ENCODE results near the gene UBAC2. TPM values are rescaled to one million over a fixed set of nuclear protein-coding genes. Genes with fewer than 3 reads are reported as not detected.

UBAC2 gene
- total RNA-seq, 1 donor: 36.9 TPM

DNA sequence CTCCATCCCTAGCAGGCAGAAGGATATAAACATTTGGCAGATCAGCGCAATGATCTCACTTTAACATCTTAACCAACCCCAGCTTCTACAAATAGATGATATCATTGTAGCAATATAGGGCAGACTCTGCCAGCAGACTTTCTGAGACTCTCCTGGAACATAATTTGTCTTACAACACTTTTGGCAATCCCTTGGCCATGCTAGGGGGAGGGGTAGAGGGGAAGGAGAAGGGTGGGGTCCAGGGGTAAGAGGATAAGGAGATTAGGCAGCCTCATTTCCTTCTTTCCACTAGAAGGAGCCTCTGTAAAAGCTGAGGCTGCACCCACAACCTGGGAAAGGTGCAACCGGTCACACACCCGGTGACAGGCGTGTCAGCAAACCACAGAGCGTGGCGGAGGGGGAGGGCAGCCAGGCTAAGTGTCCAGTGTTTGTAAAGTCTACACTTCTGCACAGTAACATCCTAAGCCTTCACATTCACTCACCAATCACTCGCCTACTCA lies 8.7 kb upstream of the UBAC2 start:
- H3K4me2 ChIP-seq (ENCODE audit: insufficient read depth, low read length): peak overlapping the region; percentile 36
- no peaks in the 10 kb centered on the region for H4K20me1 ChIP-seq (ENCODE audit: insufficient read depth, low read length)
- H3K9me3 ChIP-seq (ENCODE audit: low read depth, low read length): no peaks in the 10 kb centered on the region
- H3K4me1 ChIP-seq (ENCODE audit: insufficient read depth, low read length): no peaks in the 10 kb centered on the region
- H3K36me3 ChIP-seq (ENCODE audit: insufficient read depth, low read length): no peaks in the 10 kb centered on the region
- H3K27ac ChIP-seq (ENCODE audit: low read depth, low read length): no peak overlapping the region
- peak; percentile 91 for DNase-seq (ENCODE audit: insufficient read length, low spot score, missing footprints)
- H2AFZ ChIP-seq (ENCODE audit: low read length): no peak overlapping the region
- peaks cover 4% of the 10 kb centered on the region for H3K27me3 ChIP-seq (ENCODE audit: insufficient read depth, low read length)
- no peak overlapping the region for H3K4me3 ChIP-seq (ENCODE audit: insufficient read depth, low read length)
- TF ChIP-seq, protein P1, sequence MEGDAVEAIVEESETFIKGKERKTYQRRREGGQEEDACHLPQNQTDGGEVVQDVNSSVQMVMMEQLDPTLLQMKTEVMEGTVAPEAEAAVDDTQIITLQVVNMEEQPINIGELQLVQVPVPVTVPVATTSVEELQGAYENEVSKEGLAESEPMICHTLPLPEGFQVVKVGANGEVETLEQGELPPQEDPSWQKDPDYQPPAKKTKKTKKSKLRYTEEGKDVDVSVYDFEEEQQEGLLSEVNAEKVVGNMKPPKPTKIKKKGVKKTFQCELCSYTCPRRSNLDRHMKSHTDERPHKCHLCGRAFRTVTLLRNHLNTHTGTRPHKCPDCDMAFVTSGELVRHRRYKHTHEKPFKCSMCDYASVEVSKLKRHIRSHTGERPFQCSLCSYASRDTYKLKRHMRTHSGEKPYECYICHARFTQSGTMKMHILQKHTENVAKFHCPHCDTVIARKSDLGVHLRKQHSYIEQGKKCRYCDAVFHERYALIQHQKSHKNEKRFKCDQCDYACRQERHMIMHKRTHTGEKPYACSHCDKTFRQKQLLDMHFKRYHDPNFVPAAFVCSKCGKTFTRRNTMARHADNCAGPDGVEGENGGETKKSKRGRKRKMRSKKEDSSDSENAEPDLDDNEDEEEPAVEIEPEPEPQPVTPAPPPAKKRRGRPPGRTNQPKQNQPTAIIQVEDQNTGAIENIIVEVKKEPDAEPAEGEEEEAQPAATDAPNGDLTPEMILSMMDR (IDR thresholded peaks at IDR 0.05; ENCODE audit: extremely low read depth, low read depth, low read length): no peak
- no peaks in the 10 kb centered on the region for H3K79me2 ChIP-seq (ENCODE audit: insufficient read depth, low read length)

- Histone ChIP-seq H3K79me2 (ENCODE audit: insufficient read depth, low read length) (no peaks in the 10 kb centered on the region), H2AFZ (ENCODE audit: low read length) (no peak overlapping the region), H3K27me3 (ENCODE audit: insufficient read depth, low read length) (peaks cover 4% of the 10 kb centered on the region), H3K9me3 (ENCODE audit: low read depth, low read length) (no peaks in the 10 kb centered on the region), H3K4me1 (ENCODE audit: insufficient read depth, low read length) (no peaks in the 10 kb centered on the region), H4K20me1 (ENCODE audit: insufficient read depth, low read length) (no peaks in the 10 kb centered on the region), H3K4me3 (ENCODE audit: insufficient read depth, low read length) (no peak overlapping the region), H3K27ac (ENCODE audit: low read depth, low read length) (no peak overlapping the region), H3K36me3 (ENCODE audit: insufficient read depth, low read length) (no peaks in the 10 kb centered on the region), H3K4me2 (ENCODE audit: insufficient read depth, low read length) (no peak overlapping the region)
- TF ChIP-seq, protein P1 (IDR thresholded peaks at IDR 0.05; ENCODE audit: extremely low read depth, low read depth, low read length): no peak
- no peak for DNase-seq (ENCODE audit: insufficient read length, low spot score, missing footprints)
Observed at GRCh38 chr13:99192480-99192879, 8.2 kb upstream of the UBAC2 start.

DNA sequence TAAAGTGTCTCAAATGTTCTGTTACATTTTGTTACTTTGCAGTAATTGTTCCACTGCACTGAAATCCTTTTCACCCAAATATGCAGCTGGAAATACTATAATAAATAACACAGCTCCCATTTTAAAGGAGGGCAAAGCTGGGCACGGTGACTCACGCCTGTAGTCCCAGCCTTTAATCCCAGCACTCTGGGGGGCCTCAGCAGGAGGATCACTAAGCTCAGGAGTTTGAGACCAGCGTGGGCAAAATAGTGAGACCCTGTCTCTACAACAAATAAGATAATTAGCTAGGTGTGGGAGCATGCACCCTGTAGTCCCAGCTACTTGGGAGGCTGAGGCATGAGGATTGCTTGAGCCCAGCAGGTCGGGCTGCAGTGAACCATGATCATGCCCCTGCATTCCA lies 7.5 kb upstream of the UBAC2 start:
- Histone ChIP-seq H3K9me3 (ENCODE audit: low read depth, low read length) (no peaks in the 10 kb centered on the region), H2AFZ (ENCODE audit: low read length) (no peak overlapping the region), H3K27ac (ENCODE audit: low read depth, low read length) (no peak overlapping the region), H3K36me3 (ENCODE audit: insufficient read depth, low read length) (no peaks in the 10 kb centered on the region), H3K27me3 (ENCODE audit: insufficient read depth, low read length) (peaks cover 4% of the 10 kb centered on the region), H3K4me2 (ENCODE audit: insufficient read depth, low read length) (no peak overlapping the region), H3K4me1 (ENCODE audit: insufficient read depth, low read length) (no peaks in the 10 kb centered on the region), H3K79me2 (ENCODE audit: insufficient read depth, low read length) (no peaks in the 10 kb centered on the region), H4K20me1 (ENCODE audit: insufficient read depth, low read length) (no peaks in the 10 kb centered on the region), H3K4me3 (ENCODE audit: insufficient read depth, low read length) (no peak overlapping the region)
- DNase-seq (ENCODE audit: insufficient read length, low spot score, missing footprints): no peak
- TF ChIP-seq, protein P1 (IDR thresholded peaks at IDR 0.05; ENCODE audit: extremely low read depth, low read depth, low read length): no peak

DNA sequence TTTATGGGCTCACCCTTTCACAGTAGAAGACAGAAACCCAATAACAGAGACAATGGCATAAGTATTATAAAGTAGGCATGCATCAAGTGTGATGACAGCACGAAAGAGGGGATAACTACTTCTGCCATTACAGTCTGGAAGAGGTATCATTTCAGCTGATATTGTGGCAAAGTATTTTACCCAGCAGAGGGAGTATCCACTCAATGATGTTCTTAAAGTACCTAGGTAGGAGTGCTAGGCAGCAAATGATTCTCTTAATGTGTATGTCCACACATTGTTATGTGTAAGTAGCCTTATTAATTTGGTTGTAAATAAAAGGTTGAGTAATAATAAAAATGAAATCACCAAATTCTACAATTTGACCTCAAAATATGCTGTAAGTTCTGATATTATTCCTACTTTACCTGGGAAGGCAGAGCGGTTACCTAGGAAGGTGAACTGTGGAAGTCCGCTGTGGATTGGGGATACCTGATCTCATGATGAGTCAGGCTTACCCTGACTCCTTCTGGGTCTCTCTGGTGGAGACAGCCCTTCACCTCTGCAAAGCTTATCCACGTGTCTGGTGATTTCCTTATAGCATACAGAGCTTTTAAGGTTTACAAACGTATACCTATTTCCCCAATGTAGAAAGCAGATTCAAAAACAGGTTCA lies 4.1 kb upstream of the UBAC2 start:
- H3K27me3 ChIP-seq (ENCODE audit: insufficient read depth, low read length): no peaks in the 10 kb centered on the region
- H3K79me2 ChIP-seq (ENCODE audit: insufficient read depth, low read length): peaks cover 9% of the 10 kb centered on the region
- no peak overlapping the region for H2AFZ ChIP-seq (ENCODE audit: low read length)
- no peak overlapping the region for H3K4me2 ChIP-seq (ENCODE audit: insufficient read depth, low read length)
- no peaks in the 10 kb centered on the region for H4K20me1 ChIP-seq (ENCODE audit: insufficient read depth, low read length)
- peaks cover 7% of the 10 kb centered on the region for H3K4me1 ChIP-seq (ENCODE audit: insufficient read depth, low read length)
- H3K9me3 ChIP-seq (ENCODE audit: low read depth, low read length): no peaks in the 10 kb centered on the region
- peak; percentile 6 for DNase-seq (ENCODE audit: insufficient read length, low spot score, missing footprints)
- TF ChIP-seq, protein P1 (IDR thresholded peaks at IDR 0.05; ENCODE audit: extremely low read depth, low read depth, low read length): peak; percentile 22
- H3K4me3 ChIP-seq (ENCODE audit: insufficient read depth, low read length): no peak overlapping the region
- H3K36me3 ChIP-seq (ENCODE audit: insufficient read depth, low read length): no peaks in the 10 kb centered on the region
- H3K27ac ChIP-seq (ENCODE audit: low read depth, low read length): no peak overlapping the region

Data from osteoblast (primary cell).